Stimulated activated CD4-positive, alpha-beta T cell treated with anti-CD3 and anti-CD28 coated beads, Interleukin-15, amount 100 ng/mL, for 1 hour (primary cell): Measurements from ENCODE around the gene FAM53C.

ENCODE experiments used
- DNase-seq, 2 donors: peaks; one replicate each; pipeline ENCODE4 v3.0.0-alpha.2; 2020; ENCODE audit warnings: low read depth in 1 of 2, low spot score in 1 of 2

FAM53C gene

DNA sequence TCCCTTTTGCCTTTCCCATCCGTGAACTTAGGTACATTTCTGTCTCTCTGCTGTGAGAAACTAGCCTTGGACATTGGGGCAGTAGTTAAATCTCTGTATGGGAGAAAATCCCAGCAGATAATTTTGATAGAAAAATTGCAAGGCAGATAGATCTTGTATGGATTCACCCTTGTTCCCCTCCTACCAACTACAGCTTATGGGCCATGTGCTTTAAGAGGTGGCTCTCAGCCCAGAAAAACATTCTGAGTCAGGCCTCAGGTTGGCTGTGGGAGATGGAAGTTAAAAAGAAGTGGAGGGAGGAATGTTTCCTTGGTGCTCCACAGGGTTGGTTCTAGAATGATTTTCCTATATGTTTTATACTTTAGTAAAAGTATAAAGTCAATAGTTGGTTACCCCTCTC, 13.0 kb downstream of the FAM53C start:
- DNase-seq = no peak

DNA sequence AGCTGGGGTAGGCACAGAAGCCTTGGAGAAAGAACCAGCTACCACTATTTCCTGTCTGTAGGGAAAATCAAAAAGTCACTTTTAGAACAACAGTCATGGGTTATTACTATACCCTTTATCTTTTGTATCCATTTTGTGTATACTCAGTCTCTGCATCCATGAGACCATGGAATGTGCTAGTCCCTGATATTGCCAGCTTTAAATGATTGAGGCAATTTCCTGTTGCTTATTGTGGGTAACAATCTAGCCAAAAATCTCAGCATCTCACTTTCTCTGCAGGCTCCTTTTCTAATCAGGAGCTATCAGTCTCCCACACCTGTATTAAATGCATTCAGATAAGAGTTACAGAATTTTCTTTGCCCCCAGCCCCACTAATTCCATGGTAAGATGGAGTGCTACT, 13.5 kb downstream of the FAM53C start:
- DNase-seq = no peak

DNA sequence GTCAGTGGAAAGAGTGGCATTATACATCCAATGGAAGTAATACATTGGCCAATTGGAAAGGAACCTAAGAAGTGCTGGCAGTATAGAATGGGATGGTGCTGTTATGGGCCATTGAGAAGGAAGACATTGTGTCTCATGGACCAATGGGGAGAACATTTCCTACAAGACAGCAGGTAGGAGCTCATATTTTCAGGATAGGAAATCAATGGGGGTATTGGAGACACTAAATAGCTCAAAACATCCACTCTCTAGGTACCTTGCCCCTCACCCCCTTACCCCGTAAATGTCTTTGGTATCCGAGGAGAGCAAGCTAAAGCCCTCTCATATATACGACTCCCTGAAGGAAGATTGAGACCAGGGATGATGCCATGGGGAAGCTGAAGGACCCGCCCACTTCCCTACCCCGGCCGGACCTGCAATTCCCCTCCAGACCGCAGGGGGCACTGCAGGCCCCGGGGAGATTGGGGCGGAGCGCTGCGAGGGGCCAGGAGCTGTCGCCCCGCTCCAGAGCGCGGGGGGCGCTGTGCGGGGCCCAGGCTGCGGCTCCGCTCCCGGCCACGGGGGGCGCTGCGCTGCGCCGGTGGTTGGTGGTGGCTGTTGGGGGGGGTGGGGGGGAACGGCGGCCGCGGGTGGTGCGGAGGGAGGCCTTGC, 14.1 kb downstream of the FAM53C start, which contains the start of gene KDM3B:
Gene KDM3B, plus strand, starts transcription at position 615 of the 651 bp plus-strand sequence. CDS start 111 bp downstream, outside the sequence.
- DNase-seq = peak; percentile 93 to 94

DNA sequence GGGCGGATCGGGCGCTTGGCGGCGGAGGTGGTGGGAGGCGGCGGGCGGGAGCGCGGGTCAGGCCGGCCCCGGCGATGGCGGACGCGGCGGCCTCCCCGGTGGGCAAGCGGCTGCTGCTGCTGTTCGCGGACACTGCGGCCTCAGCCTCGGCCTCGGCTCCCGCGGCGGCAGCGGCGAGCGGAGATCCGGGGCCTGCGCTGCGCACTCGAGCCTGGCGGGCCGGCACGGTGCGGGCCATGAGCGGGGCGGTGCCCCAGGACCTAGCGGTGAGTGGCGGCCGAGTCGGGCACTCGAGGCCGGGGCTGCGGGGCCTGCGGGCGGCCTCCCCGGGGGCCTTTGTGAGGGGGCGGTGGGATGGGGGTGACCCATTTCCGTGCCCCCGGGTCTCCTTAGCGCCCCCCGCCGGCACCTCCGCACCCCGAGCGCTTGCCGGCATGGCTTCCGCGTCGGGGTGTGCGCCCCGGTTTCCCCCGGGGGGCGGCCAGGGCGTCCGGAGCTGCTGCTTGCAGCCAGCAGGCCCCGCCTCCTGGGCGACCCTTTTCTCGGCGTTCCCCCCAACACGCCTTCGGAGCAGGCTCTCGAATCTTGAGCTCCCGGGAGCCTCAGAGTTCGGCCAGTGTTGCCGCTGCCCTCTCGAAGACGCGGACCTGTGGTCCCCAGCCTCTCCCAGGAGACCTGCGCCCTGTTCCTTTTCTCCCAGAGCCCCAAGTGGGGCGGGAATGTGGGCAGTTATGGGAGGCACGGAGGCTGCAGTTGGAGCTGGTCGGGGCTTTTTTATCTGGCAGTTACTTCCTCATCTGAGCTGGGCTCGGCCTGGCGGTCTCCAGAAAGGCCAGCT, 14.9 kb downstream of the FAM53C start:
- peak; percentile 48 to 62 for DNase-seq

DNA sequence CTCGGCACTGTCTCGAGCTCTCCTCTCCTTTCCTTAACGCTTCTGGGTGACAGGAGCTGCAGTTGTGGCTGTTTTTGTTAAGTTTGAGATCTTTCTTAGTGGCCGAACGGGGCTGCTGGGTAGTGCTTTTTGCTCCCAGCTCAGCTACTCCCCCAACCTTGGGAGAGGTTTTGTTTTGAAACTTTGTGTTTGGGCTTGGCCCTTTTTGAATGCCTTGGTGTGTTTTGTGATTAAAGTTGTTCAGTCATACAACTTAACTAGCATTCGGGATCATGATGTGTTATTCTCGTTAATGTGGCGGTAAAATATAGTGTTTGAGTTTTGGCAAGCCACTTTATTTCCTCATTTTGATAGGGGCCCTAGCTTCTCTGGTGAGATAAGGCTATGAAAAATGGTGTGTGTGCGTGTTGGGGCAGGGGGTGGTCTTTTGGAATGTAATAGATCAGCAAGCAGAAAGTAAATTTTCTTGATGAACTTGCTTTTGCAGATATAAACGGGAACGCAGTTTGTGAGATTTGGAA, 15.6 kb downstream of the FAM53C start:
- no peak for DNase-seq

DNA sequence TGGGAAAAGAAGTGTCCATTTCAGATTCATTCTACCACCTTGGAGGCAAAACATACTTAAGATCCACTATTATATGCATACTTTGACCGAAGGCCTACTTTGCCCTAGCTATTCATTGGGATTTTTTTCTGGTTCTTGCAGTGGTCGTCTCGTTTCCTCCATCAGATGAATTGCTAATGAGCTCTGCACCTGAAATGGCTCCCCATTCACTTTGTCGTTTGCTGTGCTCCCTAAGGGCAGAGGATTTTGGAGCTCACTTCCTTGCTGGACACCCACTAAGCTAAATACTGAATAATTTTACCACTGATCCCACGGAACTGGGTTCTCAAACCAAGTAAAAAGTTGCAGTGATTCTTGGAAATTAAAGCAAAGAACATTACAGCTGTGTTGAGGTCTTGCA, 16.3 kb downstream of the FAM53C start:
- no peak for DNase-seq

DNA sequence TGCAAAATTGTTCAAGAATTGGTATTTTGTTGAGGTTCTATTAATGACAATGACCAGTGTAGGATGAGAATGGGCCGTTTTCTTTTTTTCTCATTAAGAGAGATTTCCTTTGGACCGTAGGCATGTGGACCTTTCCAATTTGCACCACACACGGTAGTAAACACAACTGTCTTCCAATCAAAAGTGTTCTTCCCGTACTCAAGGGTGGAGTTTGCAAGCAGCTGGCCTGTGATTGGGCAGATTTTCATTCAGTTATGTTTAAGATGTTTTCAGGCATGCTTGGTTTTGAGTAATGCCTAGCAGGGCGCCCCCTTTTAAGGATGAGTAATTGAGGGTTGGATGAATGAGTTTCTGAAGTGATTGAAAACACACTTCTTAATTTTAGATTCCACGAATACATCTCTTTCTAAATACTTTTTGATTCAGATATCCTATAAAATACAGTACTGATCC, 16.9 kb downstream of the FAM53C start:
- DNase-seq = no peak

DNA sequence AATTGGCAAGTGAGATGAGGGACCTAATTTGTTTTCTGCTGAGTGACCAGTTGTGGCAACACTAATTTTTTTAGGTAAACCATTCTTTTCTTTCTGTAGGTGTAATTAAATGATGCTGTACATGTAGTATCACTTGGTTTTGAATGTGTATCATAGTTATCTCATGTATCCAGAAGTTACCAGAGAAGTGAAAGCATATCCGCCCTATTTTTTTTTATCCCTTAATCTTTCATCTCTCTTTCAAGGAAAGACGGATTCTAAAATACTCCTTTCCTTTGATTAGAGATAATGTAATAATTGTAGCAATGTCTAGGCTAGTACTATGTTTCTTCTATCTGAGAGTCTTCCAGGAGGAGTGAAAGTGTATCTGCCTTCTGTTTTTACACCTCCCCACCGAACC, 21.6 kb downstream of the FAM53C start:
- no peak for DNase-seq

DNA sequence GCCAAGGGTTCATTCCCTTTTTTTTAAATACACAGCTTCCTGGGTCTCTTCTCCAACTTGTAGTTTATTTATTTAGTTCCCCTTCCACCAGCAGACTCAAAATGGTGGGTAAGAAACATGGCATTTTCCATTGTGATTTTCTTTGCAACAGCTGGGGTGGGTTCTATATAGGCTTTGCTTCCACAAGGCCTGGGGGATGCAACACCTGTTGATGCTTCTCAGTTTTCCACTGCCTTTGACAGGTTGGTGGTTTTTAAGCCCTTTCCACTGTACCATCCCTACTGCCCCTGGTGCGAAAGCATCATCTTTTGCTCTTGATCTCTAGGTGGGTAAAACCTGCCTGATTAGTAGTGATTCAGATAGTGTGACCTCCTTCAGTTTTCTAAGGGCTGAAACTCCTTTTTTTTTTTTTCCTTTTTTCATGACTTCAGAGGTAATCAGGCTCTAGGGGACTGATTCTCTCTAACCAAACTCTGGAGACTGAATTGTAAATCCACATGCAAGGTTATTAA, 22.9 kb downstream of the FAM53C start:
- DNase-seq = no peak

DNA sequence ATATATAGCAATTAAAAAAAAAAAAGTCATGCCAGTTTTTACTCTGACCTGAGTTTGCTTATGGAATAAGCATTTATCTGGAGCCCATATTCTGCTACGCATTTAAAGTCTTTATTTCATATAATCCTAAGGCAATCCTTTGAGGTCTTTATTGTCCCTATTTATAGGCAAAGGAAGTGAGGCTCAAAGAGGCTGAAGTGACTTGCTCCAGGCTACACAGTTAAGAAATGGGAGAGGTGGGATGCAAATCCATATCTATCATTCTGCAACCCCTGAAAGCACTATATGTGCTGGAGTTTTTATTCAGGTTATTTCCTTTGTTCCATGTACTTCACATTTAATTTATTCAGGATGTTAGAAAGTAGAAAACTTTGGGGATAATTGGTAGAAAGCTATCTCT, 26.5 kb downstream of the FAM53C start:
- no peak for DNase-seq

DNA sequence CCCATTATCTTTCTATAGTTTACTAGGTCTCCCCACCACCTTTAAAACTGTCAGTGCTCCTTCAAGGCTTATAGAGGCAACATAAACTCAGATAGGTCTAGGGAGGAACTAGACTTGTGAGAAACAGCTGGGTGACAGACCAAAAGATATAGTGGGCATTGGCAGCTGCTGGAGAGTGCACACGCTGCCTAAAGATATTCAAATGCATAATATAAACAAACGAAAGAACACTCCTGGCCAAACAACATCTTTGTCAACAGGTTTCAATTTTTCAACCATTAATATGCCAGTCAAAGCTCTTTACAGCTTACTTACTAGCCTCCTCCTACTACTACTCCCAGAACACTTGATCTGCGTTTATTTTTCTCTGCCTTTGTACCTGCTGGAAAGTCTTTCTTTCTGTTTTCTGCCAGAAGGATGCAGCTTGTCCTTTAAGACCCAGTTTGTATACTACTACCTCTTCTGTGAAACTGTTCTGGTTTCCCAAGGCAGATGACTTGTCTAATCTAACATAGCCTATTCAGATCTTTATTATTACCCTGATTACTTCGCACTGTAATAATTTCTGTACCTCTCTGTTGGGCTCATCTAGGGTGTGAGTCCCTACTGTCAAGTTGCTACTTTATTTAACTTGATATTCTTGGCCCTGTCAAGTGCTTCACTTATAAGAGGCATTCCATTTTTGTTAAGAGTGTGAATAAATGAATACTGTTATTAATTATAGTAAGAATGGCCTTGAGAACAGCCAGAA, 28.7 kb downstream of the FAM53C start:
- DNase-seq = no peak

DNA sequence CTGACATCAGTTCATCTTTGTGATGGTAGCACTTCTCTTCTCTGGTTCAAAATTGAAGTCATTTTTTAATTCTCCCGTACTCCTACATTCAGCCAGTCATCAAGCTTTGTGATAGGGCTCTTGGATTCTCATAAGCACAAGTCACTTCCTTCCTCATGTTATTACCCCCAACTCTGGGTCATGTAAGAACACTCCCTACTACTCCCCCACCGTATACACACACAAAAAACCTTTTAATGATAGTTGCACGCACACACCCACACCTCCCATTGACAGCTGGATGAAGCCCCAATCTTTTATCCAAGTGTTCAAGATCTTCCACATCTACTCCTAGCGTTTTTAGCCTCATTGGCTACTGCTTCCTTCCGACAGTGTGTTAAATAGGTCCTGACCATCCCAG, 31.2 kb downstream of the FAM53C start:
- no peak for DNase-seq

DNA sequence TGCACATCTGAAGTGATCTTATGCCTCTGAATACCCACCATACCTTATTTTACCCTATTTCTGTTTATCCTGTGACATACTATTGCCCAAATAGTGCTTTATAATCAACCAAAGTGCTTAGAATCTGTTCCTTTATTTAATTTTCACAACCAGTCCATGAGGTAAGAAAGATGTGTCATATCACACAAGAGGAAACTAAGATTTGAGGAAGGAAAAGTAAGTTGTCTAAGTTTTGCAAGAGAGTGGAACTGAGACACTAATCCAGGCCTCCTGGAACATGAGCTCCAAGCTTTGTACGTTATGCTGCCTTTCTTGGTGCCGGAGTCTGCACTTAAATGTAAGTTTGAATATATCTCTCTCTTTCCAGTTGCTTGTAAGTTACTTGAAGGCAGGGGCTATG, 31.6 kb downstream of the FAM53C start:
- DNase-seq = no peak

DNA sequence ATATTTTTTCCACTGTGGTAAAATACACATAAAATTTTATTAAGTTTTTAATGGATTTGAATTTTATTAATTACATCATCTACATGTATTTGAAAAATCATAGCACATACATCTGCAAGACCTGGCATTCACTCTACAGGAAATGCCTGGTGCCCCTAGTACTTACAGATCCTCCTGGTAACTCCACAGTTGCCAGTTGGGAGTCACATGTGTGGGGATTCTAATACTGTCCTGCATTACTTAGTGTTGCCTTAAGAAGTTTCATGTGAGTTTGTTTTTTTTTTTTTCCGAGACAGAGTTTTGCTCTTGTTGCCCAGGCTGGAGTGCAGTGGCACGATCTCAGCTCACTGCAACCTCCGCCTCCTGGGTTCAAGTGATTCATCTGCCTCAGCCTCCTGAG, 32.5 kb downstream of the FAM53C start:
- DNase-seq = no peak

DNA sequence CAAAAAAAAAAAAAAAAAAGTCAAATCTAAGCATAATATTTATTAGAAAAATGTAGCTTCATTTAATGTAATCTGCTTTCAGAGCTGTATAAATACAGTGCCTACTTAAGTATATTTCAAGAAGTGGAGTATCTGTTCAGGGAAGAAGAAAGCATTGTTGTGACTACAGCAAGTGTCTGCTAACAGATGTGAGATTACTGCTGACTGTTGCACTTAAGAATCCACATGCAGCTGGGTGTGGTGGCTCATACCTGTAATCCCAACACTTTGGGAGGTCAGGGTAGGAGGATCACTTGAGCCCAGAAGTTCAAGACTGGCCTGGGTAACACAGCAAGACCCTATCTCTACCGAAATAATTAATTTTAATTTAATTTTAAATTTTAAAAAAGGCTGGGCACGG, 33.4 kb downstream of the FAM53C start:
- no peak for DNase-seq

DNA sequence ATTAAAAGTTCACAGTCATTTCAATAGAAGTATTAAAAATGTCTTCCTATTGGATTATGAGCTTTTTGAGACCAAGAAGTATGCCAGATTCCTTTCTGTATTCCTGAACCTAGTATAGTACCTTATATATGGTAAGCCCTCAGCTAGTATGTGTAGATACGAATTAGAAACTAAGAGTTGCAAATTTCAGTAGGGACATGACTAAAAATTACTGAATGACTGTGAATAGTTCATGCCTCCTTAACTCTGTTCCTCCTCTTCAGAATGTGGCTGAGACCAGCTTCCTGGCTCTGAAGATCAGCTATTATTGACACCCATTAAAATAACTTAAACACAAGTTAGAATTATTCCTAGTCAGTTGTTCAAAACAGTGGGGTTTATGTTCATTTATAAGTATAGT, 34.2 kb downstream of the FAM53C start:
- DNase-seq = no peak

DNA sequence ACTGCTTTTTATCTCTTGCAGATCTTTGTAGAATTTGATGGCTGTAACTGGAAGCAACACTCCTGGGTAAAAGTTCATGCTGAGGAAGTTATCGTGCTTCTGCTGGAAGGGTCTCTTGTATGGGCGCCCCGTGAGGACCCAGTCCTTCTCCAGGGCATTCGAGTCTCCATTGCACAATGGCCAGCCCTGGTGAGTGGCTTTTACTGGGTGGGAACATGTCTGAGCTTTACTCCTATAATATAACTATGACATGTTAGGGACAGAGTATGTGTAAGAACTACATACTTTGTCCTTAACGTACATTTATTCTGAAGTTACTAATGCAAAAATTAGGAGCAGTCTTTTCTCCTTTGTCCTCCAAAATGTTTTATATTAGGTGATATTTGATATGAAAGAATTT, 34.6 kb downstream of the FAM53C start:
- no peak for DNase-seq

DNA sequence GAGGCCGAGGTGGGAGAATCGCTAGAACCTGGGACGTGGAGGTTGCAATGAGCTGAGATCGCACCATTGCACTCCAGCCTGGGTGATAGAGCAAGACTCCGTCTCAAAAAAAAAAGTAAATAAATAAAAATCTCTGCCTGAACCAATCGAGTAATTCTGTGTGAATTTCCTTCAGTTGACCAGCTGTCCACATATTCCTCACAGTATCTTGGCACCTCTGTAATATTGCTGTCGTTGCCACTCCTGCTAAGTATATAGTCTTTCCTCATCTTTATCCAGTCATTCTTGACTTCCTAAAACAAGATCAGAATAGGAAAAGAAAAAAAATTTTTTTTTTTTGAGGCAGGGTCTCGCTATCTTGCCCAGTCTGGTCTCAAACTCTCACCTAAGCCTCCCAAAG, 44.3 kb downstream of the FAM53C start:
- DNase-seq = no peak

DNA sequence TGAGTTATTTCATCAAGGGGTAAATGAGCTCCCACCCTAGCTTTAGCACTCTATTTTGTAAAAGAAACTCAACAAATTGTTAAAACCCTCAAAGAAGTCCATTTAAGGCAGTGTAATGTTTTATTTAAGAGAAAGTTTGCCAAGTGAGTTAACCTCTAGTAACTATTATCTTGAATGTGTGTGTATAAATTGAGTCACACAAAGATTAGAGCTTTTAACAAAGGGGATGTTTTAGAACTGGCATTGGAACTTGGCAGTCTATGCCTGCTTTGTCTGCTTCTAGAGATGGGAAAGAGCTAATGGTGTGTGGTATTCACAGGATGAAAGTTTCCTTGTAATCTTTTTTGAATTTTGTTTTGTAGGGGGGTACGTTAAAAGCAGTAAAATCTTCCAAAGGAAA, 47.6 kb downstream of the FAM53C start:
- DNase-seq = no peak

DNA sequence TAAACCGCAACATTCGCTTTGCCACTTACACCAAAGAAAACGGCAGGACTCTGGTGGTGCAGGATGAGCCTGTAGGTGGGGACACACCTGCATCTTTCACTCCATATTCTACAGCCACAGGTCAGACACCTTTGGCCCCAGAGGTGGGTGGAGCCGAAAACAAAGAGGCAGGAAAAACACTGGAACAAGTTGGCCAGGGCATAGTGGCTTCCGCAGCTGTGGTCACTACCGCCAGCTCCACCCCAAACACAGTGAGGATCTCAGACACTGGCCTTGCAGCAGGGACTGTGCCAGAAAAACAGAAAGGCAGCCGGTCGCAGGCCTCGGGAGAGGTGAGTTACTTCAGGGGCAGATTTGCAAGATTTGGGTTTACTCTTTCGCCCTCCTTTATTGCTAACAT, 48.2 kb downstream of the FAM53C start:
- no peak for DNase-seq

DNA sequence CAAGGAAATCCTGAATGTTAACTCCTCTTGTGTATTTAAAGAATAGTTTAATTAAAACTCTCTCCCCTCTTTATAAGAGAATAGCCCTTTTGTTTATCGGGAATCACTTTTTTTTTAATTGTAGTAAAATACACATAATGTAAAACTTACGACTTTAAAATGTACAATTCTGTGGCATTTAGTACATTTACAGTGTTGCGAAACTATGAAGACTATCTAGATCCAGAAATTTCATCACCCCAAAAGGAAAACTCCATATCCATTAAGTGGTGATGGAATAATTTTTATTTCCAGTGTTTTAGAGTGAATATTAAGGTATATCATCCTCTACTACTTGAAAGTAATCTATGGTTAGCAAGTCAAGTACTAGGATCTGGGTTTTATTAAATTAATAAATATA, 51.3 kb downstream of the FAM53C start:
- no peak for DNase-seq
